ENCODE data around the gene NPAS4. TPM values are rescaled to one million over a fixed set of nuclear protein-coding genes. Genes with fewer than 3 reads are reported as not detected.
"Not testable (repeated sequence)": the region's sequence is repeated elsewhere in the genome, so short reads cannot be mapped to it uniquely, and the experiment has no call there.

NPAS4 gene
- total RNA-seq, 1 donor from 2014 or later = not detected

DNA sequence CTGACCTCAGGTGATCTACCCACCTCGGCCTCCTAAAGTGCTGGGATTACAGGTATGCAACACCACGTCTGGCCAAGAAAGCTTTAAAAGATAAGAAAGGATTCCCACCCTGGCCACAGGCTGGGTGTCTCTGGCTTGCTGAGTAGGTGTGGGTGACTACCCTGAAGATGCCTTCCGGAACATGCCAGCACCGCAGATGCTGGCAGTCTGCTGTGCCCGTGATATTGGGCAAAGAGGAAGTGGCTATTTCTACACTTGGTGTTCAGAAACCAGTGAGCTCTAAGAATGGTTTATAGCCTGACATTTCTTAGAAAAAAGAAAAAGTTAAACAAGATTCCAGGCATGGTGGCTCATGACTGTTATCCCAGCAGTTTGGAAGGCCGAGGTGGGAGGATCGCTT lies 11.8 kb downstream of the NPAS4 start:
- Histone ChIP-seq H3K9ac (no peak overlapping the region), H3K36me3 (no peaks in the 10 kb centered on the region), H3K4me1 (peaks cover under 1% of the 10 kb centered on the region), H3K27ac (no peak overlapping the region), H4K20me1 (ENCODE audit: low read depth) (no peaks in the 10 kb centered on the region), H2AFZ (replicated peaks) (no peak overlapping the region), H3K4me3 (no peak overlapping the region), H3K4me2 (no peak overlapping the region), H3F3A (ENCODE audit: low read depth) (no peaks in the 10 kb centered on the region), H3K79me2 (ENCODE audit: low read depth) (peaks cover 4% of the 10 kb centered on the region), H3K9me3 (ENCODE audit: low read depth) (no peaks in the 10 kb centered on the region), H3K27me3 (no peaks in the 10 kb centered on the region)
- H3K4me3 Mint-ChIP-seq = no peak overlapping the region
- DNase-seq (ENCODE audit: low spot score) = no peak
- TF ChIP-seq EZH2 (IDR thresholded peaks at IDR 0.05) (no peak), CTCF (IDR thresholded peaks at IDR 0.05) (no peak), EZH2phosphoT487 (IDR thresholded peaks at IDR 0.05) (no peak)
- H3K9me3 Mint-ChIP-seq = no peaks in the 10 kb centered on the region
- H3K36me3 Mint-ChIP-seq = peaks cover 2% of the 10 kb centered on the region
- no peak overlapping the region for H3K27ac Mint-ChIP-seq
- H3K4me1 Mint-ChIP-seq = peaks cover 4% of the 10 kb centered on the region
- H3K27me3 Mint-ChIP-seq (ENCODE audit: insufficient read depth, low read depth) = peaks cover 7% of the 10 kb centered on the region

DNA sequence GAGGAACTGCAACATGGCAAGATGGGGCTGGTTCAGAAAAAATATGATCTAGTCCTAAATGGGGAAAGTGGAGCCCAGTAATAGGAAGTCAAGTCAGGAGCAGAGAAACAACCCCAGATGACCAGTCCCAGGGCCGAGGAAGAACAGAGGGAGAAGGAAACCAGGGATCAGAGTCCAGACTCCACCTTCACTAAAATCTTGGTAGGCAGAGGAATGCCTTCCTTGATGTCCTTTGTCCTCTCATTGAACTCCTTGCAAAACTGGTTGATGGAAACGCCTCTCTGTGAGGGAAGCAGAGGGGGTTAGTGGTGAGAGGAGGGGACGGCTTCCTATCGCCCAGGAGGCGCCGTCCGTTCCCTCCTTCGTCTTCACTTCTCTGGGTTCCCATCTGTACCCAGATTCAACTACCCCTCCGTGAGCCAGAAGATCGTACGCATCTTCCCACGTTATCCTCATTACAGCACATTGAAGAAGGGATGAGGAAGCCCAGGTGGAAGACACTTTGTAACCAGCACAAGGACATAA lies 17.2 kb downstream of the NPAS4 start:
- no peak overlapping the region for H3K27ac ChIP-seq
- H2AFZ ChIP-seq (replicated peaks) = peak overlapping the region; percentile 100
- H3K4me1 ChIP-seq = peaks cover 5% of the 10 kb centered on the region
- no peaks in the 10 kb centered on the region for H3K9me3 ChIP-seq (ENCODE audit: low read depth)
- peaks cover 11% of the 10 kb centered on the region for H3K79me2 ChIP-seq (ENCODE audit: low read depth)
- H3K4me3 ChIP-seq = peak overlapping the region; percentile 89
- H3K27ac Mint-ChIP-seq = peak overlapping the region; percentile 65
- peaks cover 5% of the 10 kb centered on the region for H3F3A ChIP-seq (ENCODE audit: low read depth)
- H3K4me3 Mint-ChIP-seq = peak overlapping the region; percentile 93
- H3K36me3 Mint-ChIP-seq = peaks cover 2% of the 10 kb centered on the region
- no peaks in the 10 kb centered on the region for H4K20me1 ChIP-seq (ENCODE audit: low read depth)
- peak overlapping the region; percentile 86 for H3K4me2 ChIP-seq
- DNase-seq (ENCODE audit: low spot score) = peak; percentile 11
- H3K27me3 Mint-ChIP-seq (ENCODE audit: insufficient read depth, low read depth) = peaks cover 5% of the 10 kb centered on the region
- H3K9me3 Mint-ChIP-seq = no peaks in the 10 kb centered on the region
- H3K36me3 ChIP-seq = no peaks in the 10 kb centered on the region
- peak overlapping the region; percentile 71 for H3K9ac ChIP-seq
- H3K27me3 ChIP-seq = no peaks in the 10 kb centered on the region
- H3K4me1 Mint-ChIP-seq = peaks cover 14% of the 10 kb centered on the region
- TF ChIP-seq EZH2phosphoT487 (IDR thresholded peaks at IDR 0.05) (no peak), CTCF (IDR thresholded peaks at IDR 0.05) (no peak), EZH2 (IDR thresholded peaks at IDR 0.05) (no peak)

- Histone ChIP-seq H3K79me2 (ENCODE audit: low read depth) (peaks cover 11% of the 10 kb centered on the region), H3K4me1 (peaks cover 5% of the 10 kb centered on the region), H3F3A (ENCODE audit: low read depth) (peaks cover 5% of the 10 kb centered on the region), H3K9ac (peak within 1 kb of the TSS; percentile 71), H3K27ac (peak within 1 kb of the TSS; percentile 27), H4K20me1 (ENCODE audit: low read depth) (no peaks in the 10 kb centered on the region), H3K4me2 (peak within 1 kb of the TSS; percentile 86), H3K9me3 (ENCODE audit: low read depth) (no peaks in the 10 kb centered on the region), H3K36me3 (no peaks in the 10 kb centered on the region), H3K4me3 (peak within 1 kb of the TSS; percentile 89), H2AFZ (replicated peaks) (peak within 1 kb of the TSS; percentile 100), H3K27me3 (no peaks in the 10 kb centered on the region)
- peak within 1 kb of the TSS; percentile 93 for H3K4me3 Mint-ChIP-seq
- TF ChIP-seq CTCF (IDR thresholded peaks at IDR 0.05) (peak; percentile 68), EZH2phosphoT487 (IDR thresholded peaks at IDR 0.05) (no peak)
- peaks cover 14% of the 10 kb centered on the region for H3K4me1 Mint-ChIP-seq
- peak; percentile 95 for DNase-seq (ENCODE audit: low spot score)
- H3K9me3 Mint-ChIP-seq = no peaks in the 10 kb centered on the region
- H3K27ac Mint-ChIP-seq = peak within 1 kb of the TSS; percentile 100
- H3K27me3 Mint-ChIP-seq (ENCODE audit: insufficient read depth, low read depth) = peaks cover 5% of the 10 kb centered on the region
- H3K36me3 Mint-ChIP-seq = peaks cover 2% of the 10 kb centered on the region
These were observed 17.9 kb downstream of the NPAS4 start, which contains the start of gene MRPL11 for GRCh38 chr11:66438504-66439466. Gene MRPL11, minus strand, starts transcription at chr11:66438848. Its CDS starts 94 bp downstream, at chr11:66438754.

GRCh38 chr11:66440101-66440939 lies 19.5 kb downstream of the NPAS4 start:
- H3K9me3 Mint-ChIP-seq, H3K27ac Mint-ChIP-seq: not testable (repeated sequence)

DNA sequence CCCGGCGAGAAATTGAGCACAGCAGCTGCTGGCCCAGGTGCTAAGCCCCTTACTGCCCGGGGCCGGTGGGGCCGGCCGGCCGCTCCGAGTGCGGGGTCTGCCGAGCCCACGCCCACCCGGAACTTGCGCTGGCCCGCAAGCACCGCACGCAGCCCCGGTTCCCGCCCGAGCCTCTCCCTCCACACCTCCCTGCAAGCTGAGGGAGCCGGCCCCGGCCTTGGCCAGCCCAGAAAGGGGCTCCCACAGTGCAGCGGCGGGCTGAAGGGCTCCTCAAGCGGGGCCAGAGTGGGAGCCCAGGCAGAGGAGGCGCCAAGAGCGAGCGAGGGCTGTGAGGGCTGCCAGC lies 20.1 kb downstream of the NPAS4 start:
- peaks cover 14% of the 10 kb centered on the region for H3K4me1 Mint-ChIP-seq
- not testable (repeated sequence) for H4K20me1 ChIP-seq (ENCODE audit: low read depth); H3K4me3 ChIP-seq; H3F3A ChIP-seq (ENCODE audit: low read depth); H3K27me3 ChIP-seq; H3K36me3 ChIP-seq; H3K9me3 Mint-ChIP-seq; H3K36me3 Mint-ChIP-seq; H3K4me3 Mint-ChIP-seq; H3K27ac ChIP-seq; H3K27ac Mint-ChIP-seq; H3K4me1 ChIP-seq; H2AFZ ChIP-seq (replicated peaks); DNase-seq (ENCODE audit: low spot score); H3K9ac ChIP-seq; H3K27me3 Mint-ChIP-seq (ENCODE audit: insufficient read depth, low read depth); H3K4me2 ChIP-seq; H3K9me3 ChIP-seq (ENCODE audit: low read depth)
- H3K79me2 ChIP-seq (ENCODE audit: low read depth) = peaks cover 11% of the 10 kb centered on the region

More at GRCh38 chr11:66440101-66440939, 19.5 kb downstream of the NPAS4 start:
- not testable (repeated sequence) for H3F3A ChIP-seq (ENCODE audit: low read depth); H3K27me3 Mint-ChIP-seq (ENCODE audit: insufficient read depth, low read depth); H3K4me2 ChIP-seq; H3K4me3 ChIP-seq; H4K20me1 ChIP-seq (ENCODE audit: low read depth); H3K36me3 ChIP-seq; H2AFZ ChIP-seq (replicated peaks); H3K9me3 ChIP-seq (ENCODE audit: low read depth); H3K9ac ChIP-seq; DNase-seq (ENCODE audit: low spot score); H3K4me1 ChIP-seq; H3K36me3 Mint-ChIP-seq; H3K27ac ChIP-seq; H3K27me3 ChIP-seq
- Mint-ChIP-seq H3K4me1 (peaks cover 14% of the 10 kb centered on the region), H3K4me3 (peak overlapping the region; percentile 56)
- H3K79me2 ChIP-seq (ENCODE audit: low read depth) = peaks cover 11% of the 10 kb centered on the region

Data from neural progenitor cell (in vitro differentiated cells).